SJSA1 (cell line): Measurements from ENCODE around the gene YPEL1. TPM values are rescaled to one million over a fixed set of nuclear protein-coding genes. Genes with fewer than 3 reads are reported as not detected.
"Not testable (repeated sequence)": the region's sequence is repeated elsewhere in the genome, so short reads cannot be mapped to it uniquely, and the experiment has no call there.

Experiments
- DNase-seq, 2 experiments: peaks; one replicate each; pipeline ENCODE4 v3.0.0-alpha.2; 2015 to 2020; ENCODE audit warnings: low spot score in 2 of 2, low read depth in 1 of 2
- H3K27ac ChIP-seq: fragments of 250-450 bp; sonication (Bioruptor Pico); 2 replicates; pipeline ENCODE4 v1.5.1; 2020; ENCODE audit warnings: mild to moderate bottlenecking, moderate library complexity
- H3K27me3 ChIP-seq: fragments of 250-450 bp; sonication (Bioruptor Pico); replicated peaks from 2 replicates; pipeline ENCODE4 v1.5.1; 2020; ENCODE audit warnings: mild to moderate bottlenecking, moderate library complexity
- H3K36me3 ChIP-seq: fragments of 250-450 bp; sonication (Bioruptor Pico); 2 replicates; pipeline ENCODE4 v1.5.1; 2020; ENCODE audit warnings: mild to moderate bottlenecking
- H3K4me1 ChIP-seq: fragments of 250-450 bp; sonication (Bioruptor Pico); replicated peaks from 2 replicates; pipeline ENCODE4 v1.6.1; 2021; ENCODE audit warnings: mild to moderate bottlenecking
- H3K4me3 ChIP-seq: fragments of 250-450 bp; sonication (Bioruptor Pico); 2 replicates; pipeline ENCODE4 v1.5.1; 2020; ENCODE audit warnings: mild to moderate bottlenecking
- H3K9me3 ChIP-seq: fragments of 250-450 bp; sonication (Bioruptor Pico); replicated peaks from 2 replicates; pipeline ENCODE4 v1.5.1; 2020; ENCODE audit warnings: mild to moderate bottlenecking
- total RNA-seq: library from RNA; depleted of rRNA; stranded (reverse); fragments of >200 nt; shearing (Covaris generic); gene quantifications from 2 replicates; pipeline ENCODE4 v1.2.3, GENCODE V29; 2014

Gene YPEL1
- total RNA-seq, 1 experiment from 2014 or later: 1.2 TPM

DNA sequence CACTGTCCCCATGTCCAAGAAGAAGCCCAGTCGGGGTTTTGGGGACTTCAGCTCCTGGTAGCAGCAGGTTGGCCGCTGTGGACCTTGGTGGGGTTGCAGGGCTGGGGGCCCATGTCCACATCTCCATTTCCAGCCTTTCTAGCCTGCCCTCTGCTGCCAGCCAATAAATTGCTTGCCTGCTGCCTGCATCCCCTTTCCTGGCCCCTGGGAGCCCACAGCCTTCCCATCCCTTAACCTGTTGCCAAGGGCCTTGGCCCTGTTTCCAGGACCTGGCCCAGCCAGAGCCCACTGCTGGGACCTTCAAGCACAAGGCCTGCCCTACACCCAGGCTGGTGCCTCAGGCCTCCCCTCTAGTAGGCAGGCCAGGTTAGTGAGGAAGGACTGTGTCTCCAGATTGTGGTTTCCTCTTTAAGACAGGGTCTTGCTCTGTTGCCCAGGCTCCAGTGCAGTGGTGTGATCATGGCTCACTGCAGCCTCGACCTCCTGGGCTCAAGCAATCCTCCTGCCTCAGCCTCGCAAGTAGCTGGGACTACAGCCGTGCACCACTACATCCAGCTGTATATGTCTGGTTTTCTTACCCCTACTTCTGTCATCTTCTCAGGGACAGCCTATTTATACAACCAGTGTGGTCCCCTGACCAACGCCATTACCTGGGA lies 40.0 kb downstream of the YPEL1 start:
- Histone ChIP-seq H3K9me3 (no peaks in the 10 kb centered on the region), H3K27me3 (no peaks in the 10 kb centered on the region), H3K4me1 (peaks cover 34% of the 10 kb centered on the region), H3K4me3 (no peak overlapping the region), H3K36me3 (peaks cover 50% of the 10 kb centered on the region), H3K27ac (no peak overlapping the region)
- DNase-seq: no peak

DNA sequence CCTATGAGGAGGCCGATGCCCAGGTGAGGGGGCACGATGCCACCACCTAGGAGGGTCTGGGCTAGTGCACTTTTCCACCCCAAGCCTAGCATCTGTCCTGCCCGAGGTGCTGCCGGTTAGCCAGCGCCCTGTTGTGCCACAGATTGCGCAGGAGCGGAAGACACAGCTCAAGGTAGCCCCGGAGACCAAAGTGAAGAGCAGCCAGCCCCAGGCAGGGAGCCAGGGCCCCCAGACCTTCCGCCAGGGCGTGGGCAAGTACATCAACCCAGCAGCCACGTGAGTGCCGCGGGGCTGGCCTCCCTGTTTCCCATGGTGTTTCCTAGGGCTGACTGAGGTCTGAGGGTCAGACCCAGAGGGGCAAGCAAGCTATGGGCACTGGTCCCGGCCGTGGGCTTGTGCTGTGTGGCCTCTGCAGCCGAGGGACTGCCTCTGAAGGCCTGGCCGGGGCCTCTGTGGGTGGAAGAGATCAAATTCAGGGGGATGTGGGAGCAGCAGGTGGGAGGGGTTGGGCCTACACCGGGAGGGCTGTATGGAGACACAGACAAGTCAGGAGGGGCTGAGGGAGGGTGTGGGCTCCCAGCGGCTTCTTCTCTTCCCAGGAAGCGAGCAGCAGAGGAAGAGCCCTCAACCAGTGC lies 40.7 kb downstream of the YPEL1 start:
- no peak for DNase-seq
- Histone ChIP-seq H3K9me3 (no peaks in the 10 kb centered on the region), H3K4me1 (peaks cover 32% of the 10 kb centered on the region), H3K36me3 (peaks cover 52% of the 10 kb centered on the region), H3K27ac (no peak overlapping the region), H3K4me3 (no peak overlapping the region), H3K27me3 (no peaks in the 10 kb centered on the region)

DNA sequence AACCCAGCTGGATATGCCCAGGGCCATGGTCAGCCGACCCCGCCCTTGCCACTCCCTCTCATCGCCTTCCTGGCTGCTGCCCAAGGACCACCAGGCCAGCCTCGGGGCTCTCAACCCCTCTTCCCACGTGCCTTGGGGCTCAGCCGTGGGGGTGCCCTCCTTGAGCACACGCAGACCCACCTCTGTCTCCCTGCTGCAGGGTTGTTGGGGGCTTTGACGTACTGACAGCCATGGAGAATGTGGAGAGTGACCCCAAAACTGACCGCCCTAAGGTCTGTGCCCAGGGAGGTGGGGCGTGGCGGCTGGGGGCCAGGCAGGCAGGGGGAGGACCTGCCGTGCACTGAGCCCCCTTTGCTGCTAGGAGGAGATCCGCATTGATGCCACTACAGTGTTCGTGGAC lies 41.2 kb downstream of the YPEL1 start:
- Histone ChIP-seq H3K9me3 (no peaks in the 10 kb centered on the region), H3K27ac (no peak overlapping the region), H3K4me3 (no peak overlapping the region), H3K36me3 (peaks cover 56% of the 10 kb centered on the region), H3K4me1 (peaks cover 30% of the 10 kb centered on the region), H3K27me3 (no peaks in the 10 kb centered on the region)
- no peak for DNase-seq

DNA sequence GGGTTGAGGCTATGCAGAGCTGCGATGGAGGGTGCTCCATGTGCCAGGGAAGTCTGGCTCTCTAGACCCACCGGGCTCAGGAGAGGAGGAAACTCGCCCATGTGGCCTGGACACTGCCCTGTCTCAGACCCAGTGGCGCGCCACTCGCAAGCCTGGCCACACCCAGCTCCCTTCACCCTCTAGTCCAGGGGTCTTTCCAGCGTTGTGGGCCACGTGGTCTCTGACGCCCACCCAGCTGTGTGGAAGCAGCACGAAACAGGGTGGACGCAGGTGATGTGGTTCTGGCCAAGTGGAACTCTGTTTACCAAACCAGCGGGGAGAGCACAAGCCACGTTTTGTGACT lies 41.6 kb downstream of the YPEL1 start:
- no peak overlapping the region for H3K27ac ChIP-seq
- no peaks in the 10 kb centered on the region for H3K27me3 ChIP-seq
- peaks cover 56% of the 10 kb centered on the region for H3K36me3 ChIP-seq
- H3K9me3 ChIP-seq: no peaks in the 10 kb centered on the region
- H3K4me3 ChIP-seq: no peak overlapping the region
- no peak for DNase-seq
- peaks cover 26% of the 10 kb centered on the region for H3K4me1 ChIP-seq

DNA sequence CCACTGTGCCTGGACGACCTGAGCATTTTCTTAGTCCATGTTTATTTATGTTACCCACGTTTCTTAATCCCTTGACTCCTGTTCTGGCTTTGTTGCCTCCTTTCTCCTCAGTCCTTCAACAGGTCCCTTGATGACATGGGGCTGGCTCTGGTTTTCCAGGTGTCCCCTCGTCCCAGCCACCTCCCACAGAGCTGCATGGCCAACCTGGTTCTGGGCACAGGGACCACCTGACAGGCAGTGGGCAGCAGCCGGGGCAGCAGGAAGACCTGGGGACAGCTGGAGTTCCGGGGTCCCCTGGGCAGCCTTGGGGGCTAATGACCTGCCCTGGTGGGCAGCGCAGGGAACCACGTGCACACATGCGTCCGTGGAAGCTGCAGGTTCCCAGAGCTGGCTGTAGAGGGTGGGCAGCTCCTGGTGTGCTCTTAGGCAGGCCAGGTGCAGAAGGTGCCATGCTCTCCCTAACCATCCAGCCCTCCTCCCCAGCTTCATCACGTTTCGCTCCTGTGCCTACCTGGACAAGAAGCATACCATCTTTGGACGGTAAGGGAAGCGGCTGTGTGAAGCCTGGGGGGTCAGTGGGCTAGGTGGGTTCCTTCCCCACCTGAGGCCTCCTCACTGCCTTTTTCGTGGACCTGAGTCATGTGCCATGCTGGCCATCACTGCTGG lies 42.1 kb downstream of the YPEL1 start:
- Histone ChIP-seq H3K4me1 (peaks cover 21% of the 10 kb centered on the region), H3K27ac (no peak overlapping the region), H3K9me3 (no peaks in the 10 kb centered on the region), H3K36me3 (peaks cover 59% of the 10 kb centered on the region), H3K27me3 (no peaks in the 10 kb centered on the region), H3K4me3 (no peak overlapping the region)
- no peak for DNase-seq

DNA sequence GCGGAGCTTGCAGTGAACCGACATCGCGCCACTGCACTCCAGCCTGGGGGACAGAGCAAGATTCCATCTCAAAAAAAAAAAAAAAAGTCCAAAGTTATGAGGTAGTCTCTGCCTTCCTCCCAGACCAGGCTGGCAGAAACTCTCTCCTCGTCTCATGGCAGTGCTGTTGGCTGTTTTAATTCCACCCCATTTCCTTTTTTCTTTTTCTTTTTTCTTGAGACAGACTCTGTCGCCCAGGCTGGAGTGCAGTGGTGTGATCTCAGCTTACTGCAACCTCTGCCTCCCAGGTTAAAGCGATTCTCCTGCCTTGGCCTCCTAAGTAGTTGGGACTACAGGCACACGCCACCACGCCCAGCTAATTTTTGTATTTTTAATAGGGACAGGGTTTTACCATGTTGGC lies 42.7 kb downstream of the YPEL1 start:
- peaks cover 15% of the 10 kb centered on the region for H3K4me1 ChIP-seq
- not testable (repeated sequence) for H3K27ac ChIP-seq, H3K27me3 ChIP-seq, H3K9me3 ChIP-seq, DNase-seq, H3K4me3 ChIP-seq
- H3K36me3 ChIP-seq: peaks cover 65% of the 10 kb centered on the region

DNA sequence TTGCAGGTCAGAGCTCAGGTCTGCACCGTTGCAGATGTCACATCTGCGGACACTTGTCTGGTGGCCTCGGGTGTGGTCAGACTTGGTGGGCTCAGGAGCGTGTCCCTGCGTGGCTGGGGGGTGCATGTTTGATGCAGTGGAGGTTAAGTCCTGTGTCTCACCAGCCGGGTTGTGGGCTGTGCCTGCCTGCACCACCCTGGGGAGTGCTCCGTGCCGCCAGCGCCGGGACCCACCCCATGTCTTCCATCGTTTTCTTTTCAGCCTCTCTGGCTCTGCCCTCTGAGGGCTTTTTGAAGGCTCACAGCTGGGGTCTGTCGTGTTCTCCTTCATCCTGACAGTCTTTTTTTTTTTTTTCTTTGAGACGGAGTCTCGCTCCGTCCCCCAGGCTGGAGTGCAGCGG lies 43.8 kb downstream of the YPEL1 start:
- no peak for DNase-seq
- H3K9me3 ChIP-seq: no peaks in the 10 kb centered on the region
- peaks cover 64% of the 10 kb centered on the region for H3K36me3 ChIP-seq
- no peak overlapping the region for H3K27ac ChIP-seq
- H3K4me1 ChIP-seq: peaks cover 4% of the 10 kb centered on the region
- no peak overlapping the region for H3K4me3 ChIP-seq
- no peaks in the 10 kb centered on the region for H3K27me3 ChIP-seq

DNA sequence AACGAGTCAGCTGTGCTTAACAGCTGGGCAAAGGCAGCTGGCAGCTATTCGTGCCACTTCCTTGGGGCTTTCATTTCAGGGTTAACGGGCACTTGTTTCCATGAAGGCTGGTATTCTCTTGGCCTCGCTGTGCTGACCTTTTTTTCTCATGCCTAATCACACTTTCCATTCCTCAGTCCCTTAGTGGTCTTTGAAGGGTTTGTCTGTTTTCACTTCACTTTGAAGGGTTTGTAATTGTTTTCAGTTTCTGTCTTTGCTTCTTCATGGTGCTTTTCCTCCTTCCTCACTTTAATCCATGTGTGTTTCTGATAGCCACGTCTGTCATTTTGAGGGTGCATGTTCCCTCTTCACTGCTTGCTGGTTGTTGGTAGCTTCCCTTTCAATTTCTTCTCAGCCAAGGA lies 45.2 kb downstream of the YPEL1 start:
- Histone ChIP-seq H3K4me3 (no peak overlapping the region), H3K27ac (no peak overlapping the region), H3K36me3 (peaks cover 64% of the 10 kb centered on the region), H3K4me1 (no peaks in the 10 kb centered on the region), H3K9me3 (no peaks in the 10 kb centered on the region), H3K27me3 (no peaks in the 10 kb centered on the region)
- DNase-seq: no peak

DNA sequence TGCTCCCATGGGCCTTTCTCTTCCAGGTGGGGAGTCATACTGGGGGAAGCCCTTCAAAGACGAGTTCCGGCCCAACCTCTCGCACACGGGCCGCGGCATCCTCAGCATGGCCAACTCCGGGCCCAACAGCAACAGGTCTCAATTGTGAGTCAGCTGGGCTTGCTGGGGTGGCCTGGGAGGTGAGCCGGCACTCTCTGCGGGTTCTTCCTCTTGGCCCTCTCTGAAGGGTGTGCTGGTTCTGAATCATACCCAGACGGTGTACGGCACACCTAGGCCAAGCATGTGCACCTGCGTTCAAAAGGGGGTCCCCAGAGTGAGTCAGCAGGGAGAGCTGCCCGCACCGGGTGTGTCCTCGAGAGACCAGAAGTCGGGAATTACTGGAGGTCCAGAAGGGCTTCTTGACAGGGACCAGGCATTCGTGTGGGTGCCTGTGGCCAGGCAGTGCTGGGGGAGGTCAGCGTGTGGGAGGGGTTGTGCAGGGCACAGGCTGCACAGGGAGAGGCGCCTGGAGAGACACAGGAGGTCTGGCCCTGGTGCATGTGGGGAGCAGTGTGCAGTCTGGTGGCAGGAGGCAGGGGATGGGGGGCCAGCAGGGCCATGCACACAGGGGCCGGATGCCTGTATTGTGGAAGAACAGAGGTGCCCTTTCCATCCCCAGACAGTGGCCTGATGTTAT lies 46.8 kb downstream of the YPEL1 start:
- H3K4me1 ChIP-seq: no peaks in the 10 kb centered on the region
- H3K36me3 ChIP-seq: peaks cover 61% of the 10 kb centered on the region
- DNase-seq: no peak
- H3K9me3 ChIP-seq: no peaks in the 10 kb centered on the region
- H3K27me3 ChIP-seq: no peaks in the 10 kb centered on the region
- H3K4me3 ChIP-seq: no peak overlapping the region
- H3K27ac ChIP-seq: no peak overlapping the region

DNA sequence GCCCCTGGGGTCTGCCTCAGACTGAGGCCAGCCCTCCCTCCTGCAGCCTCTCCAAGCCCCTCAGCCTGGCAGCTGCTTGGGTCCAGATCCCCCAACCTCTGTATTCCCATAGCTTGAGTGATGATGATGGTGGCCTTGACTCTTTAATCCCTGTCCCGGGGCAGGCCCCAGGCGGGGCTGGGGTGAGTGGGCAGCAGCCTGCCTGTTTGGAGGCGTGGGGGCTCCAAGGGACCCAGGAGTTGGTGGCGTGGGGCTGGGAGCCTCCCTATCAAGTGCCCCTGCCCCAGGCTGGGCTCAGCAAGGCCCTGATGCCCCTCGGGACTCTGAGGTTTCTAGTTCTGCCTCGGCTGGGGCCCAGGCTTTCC lies 47.3 kb downstream of the YPEL1 start:
- Histone ChIP-seq H3K27me3 (no peaks in the 10 kb centered on the region), H3K36me3 (peaks cover 56% of the 10 kb centered on the region), H3K9me3 (no peaks in the 10 kb centered on the region), H3K4me1 (no peaks in the 10 kb centered on the region), H3K4me3 (no peak overlapping the region), H3K27ac (no peak overlapping the region)
- no peak for DNase-seq

DNA sequence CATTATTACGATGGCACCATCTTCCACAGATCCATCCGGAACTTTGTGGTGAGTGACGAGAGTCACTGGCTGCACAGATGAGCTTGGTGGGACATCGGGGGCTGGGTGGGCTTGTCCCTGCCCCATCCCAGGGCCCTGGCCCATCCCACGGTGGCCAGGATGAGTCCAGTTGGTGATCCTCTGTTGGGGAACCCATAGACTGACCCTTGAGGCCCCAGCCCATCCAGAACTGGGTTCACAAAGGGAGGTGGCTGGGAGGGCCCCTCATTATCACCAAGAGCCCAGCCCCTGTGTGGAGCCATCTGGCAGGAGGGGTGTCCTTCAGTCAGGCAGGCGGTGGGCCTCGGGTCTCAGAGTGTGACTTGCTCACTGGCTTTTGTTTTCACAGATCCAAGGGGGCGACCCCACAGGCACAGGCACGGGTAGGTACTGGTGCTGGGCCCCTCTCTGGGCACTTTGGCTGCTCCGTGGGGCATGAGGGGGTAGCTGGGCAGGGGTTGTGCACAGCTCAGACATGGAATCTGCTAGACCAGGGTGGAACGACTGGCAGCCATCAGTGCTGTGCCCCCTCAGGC lies 47.8 kb downstream of the YPEL1 start:
- Histone ChIP-seq H3K4me3 (no peak overlapping the region), H3K27ac (no peak overlapping the region), H3K36me3 (peaks cover 56% of the 10 kb centered on the region), H3K4me1 (no peaks in the 10 kb centered on the region), H3K27me3 (no peaks in the 10 kb centered on the region), H3K9me3 (no peaks in the 10 kb centered on the region)
- no peak for DNase-seq

DNA sequence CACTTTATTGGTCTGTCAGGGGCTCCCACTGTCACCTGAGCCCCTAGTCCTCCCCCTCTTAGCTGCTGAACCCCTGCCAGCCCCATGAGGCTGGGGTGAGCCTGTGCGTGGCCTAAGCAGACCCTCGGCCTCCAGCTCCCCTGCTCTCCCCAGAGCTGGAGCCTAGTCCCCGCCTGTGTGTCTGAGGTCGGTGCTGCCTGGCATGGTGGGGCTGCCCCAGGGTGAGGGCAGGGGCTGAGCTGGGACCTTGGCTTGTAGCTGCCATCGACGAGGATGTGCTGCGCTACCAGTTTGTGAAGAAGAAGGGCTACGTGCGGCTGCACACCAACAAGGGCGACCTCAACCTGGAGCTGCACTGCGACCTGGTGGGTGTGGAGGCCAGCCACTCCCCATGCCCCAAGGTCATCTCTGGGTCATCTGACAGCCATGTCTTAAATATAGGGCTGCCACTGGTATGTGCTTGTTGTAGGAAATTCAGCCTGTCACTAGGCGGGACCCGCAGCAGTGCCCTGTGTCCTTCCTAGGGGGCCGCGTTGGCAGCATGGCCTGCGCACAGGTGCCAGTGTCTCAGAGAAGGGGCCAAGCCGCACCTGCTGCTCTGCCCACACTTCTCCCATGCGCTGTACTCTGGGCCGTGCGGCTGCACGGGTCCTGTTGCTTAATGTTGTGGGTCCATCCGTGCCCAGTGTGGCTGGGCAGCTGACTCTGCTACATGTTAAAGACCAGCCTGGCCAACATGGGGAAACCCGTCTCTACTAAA lies 48.8 kb downstream of the YPEL1 start:
- no peak overlapping the region for H3K27ac ChIP-seq
- H3K4me3 ChIP-seq: no peak overlapping the region
- peaks cover 63% of the 10 kb centered on the region for H3K36me3 ChIP-seq
- no peak for DNase-seq
- H3K4me1 ChIP-seq: no peaks in the 10 kb centered on the region
- no peaks in the 10 kb centered on the region for H3K9me3 ChIP-seq
- no peaks in the 10 kb centered on the region for H3K27me3 ChIP-seq

DNA sequence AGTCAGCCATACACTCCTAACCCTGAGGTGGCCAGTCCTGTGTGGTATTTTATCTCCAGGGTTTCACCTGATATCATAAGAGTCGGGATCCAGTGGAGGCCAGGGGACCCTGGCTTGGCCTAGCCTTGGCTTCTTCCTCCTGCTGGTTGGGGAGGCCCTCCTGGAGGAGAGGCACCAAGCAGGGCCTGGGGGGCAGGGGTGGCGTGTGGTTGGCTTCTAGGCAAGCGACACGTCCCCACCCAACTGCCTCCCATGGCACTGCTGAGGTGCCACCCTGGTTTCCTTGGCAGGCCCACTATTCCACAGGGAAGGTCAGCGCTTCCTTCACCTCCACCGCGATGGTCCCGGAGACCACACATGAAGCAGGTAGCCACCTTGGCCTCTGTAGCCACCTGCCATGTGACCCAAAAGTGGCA lies 49.4 kb downstream of the YPEL1 start:
- Histone ChIP-seq H3K9me3 (no peaks in the 10 kb centered on the region), H3K4me3 (no peak overlapping the region), H3K4me1 (no peaks in the 10 kb centered on the region), H3K36me3 (peaks cover 63% of the 10 kb centered on the region), H3K27me3 (no peaks in the 10 kb centered on the region), H3K27ac (no peak overlapping the region)
- no peak for DNase-seq
